Duodenal mucosa (tissue), 2 donors: ENCODE results near the gene GRIK2.

Experiments used
- H3K27ac ChIP-seq: one replicate; pipeline ENCODE4 v1.7.0; 2013; ENCODE audit warnings: low read depth, low read length
- H3K27me3 ChIP-seq, 2 donors: one replicate each; pipeline ENCODE4 v1.7.0; 2013; ENCODE audit warnings: low read length in 2 of 2, control low read depth in 1 of 2; ENCODE audit not compliant: insufficient read depth in 2 of 2, control insufficient read depth in 1 of 2
- H3K36me3 ChIP-seq, 2 donors: one replicate each; pipeline ENCODE4 v1.7.0; 2013; ENCODE audit warnings: low read length in 2 of 2, control low read depth in 1 of 2; ENCODE audit not compliant: insufficient read depth in 2 of 2, control insufficient read depth in 1 of 2
- H3K4me1 ChIP-seq, 2 donors: one replicate each; pipeline ENCODE4 v1.7.0; 2013; ENCODE audit warnings: low read length in 2 of 2, control low read depth in 1 of 2; ENCODE audit not compliant: insufficient read depth in 2 of 2, control insufficient read depth in 1 of 2
- H3K4me3 ChIP-seq, 2 donors: one replicate each; pipeline ENCODE4 v1.7.0; 2013; ENCODE audit warnings: low read length in 2 of 2, low read depth in 1 of 2
- H3K9ac ChIP-seq, 2 donors: one replicate each; pipeline ENCODE4 v1.7.0; 2013; ENCODE audit warnings: low read length in 2 of 2, low read depth in 1 of 2
- H3K9me3 ChIP-seq, 2 donors: one replicate each; pipeline ENCODE4 v1.7.0; 2013; ENCODE audit warnings: low read length in 2 of 2, control low read depth in 1 of 2; ENCODE audit not compliant: control insufficient read depth in 1 of 2

Gene GRIK2

GRCh38 chr6:101450901-101451300 is 57.4 kb downstream of the GRIK2 start:
- no peak overlapping the region for H3K9ac ChIP-seq
- no peaks in the 10 kb centered on the region for H3K4me1 ChIP-seq
- H3K4me3 ChIP-seq: no peak overlapping the region
- no peaks in the 10 kb centered on the region for H3K36me3 ChIP-seq
- no peaks in the 10 kb centered on the region for H3K27me3 ChIP-seq
- no peaks in the 10 kb centered on the region for H3K9me3 ChIP-seq
- H3K27ac ChIP-seq: no peak overlapping the region

DNA sequence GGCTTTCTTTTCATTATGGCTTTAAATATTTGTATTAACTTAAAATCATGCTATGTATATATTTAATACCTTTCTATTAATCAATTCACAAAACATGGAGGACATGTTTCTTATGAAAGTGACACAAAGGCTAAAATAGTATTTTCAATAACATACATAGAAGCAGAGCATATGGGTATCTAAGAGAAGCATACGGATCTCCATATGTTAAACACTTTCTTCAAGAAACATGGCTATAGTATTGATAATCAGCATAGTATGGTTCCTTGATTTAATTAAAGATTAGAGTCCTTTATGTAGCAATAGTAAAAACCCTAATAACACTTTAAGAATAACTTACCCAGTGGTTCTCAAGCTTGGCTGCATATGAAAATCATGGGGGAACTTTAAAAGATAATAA is 58.5 kb downstream of the GRIK2 start:
- Histone ChIP-seq H3K36me3 (no peaks in the 10 kb centered on the region), H3K27me3 (no peaks in the 10 kb centered on the region), H3K9ac (no peak overlapping the region), H3K4me3 (no peak overlapping the region), H3K27ac (no peak overlapping the region), H3K4me1 (no peaks in the 10 kb centered on the region), H3K9me3 (no peaks in the 10 kb centered on the region)

GRCh38 chr6:101453221-101453620 is 59.7 kb downstream of the GRIK2 start:
- Histone ChIP-seq H3K36me3 (no peaks in the 10 kb centered on the region), H3K9ac (no peak overlapping the region), H3K27me3 (no peaks in the 10 kb centered on the region), H3K4me3 (no peak overlapping the region), H3K27ac (no peak overlapping the region), H3K4me1 (no peaks in the 10 kb centered on the region), H3K9me3 (no peaks in the 10 kb centered on the region)

GRCh38 chr6:101454106-101454676 is 60.7 kb downstream of the GRIK2 start:
- H3K4me3 ChIP-seq: no peak overlapping the region
- no peaks in the 10 kb centered on the region for H3K4me1 ChIP-seq
- no peaks in the 10 kb centered on the region for H3K9me3 ChIP-seq
- no peak overlapping the region for H3K9ac ChIP-seq
- no peaks in the 10 kb centered on the region for H3K36me3 ChIP-seq
- H3K27me3 ChIP-seq: no peaks in the 10 kb centered on the region
- no peak overlapping the region for H3K27ac ChIP-seq

DNA sequence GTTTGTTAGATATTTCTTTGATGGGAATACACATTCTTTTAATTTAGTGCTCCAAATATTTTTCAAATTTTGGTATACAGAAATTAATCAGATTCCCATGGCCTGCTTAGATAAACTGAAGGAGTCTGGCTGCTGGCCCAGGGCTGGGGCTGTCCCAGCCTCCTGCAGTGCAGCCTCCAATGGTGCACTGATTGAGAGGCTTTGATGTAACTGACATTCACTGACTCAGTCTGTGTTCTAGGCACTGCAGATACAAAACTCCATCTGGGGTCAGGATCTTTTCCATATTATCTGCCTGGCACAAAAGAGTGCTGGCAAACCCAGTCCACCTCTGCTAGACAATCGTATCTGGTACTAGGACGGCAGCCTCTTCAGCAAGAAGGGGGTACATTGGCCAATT is 64.8 kb downstream of the GRIK2 start:
- H3K4me3 ChIP-seq: no peak overlapping the region
- H3K4me1 ChIP-seq: no peaks in the 10 kb centered on the region
- no peaks in the 10 kb centered on the region for H3K9me3 ChIP-seq
- H3K27me3 ChIP-seq: no peaks in the 10 kb centered on the region
- H3K27ac ChIP-seq: no peak overlapping the region
- no peaks in the 10 kb centered on the region for H3K36me3 ChIP-seq
- no peak overlapping the region for H3K9ac ChIP-seq

- H3K27ac ChIP-seq: no peak overlapping the region
- no peaks in the 10 kb centered on the region for H3K27me3 ChIP-seq
- H3K9ac ChIP-seq: no peak overlapping the region
- no peaks in the 10 kb centered on the region for H3K9me3 ChIP-seq
- H3K36me3 ChIP-seq: no peaks in the 10 kb centered on the region
- no peak overlapping the region for H3K4me3 ChIP-seq
- H3K4me1 ChIP-seq: no peaks in the 10 kb centered on the region
Observed at GRCh38 chr6:101458826-101459225, 65.3 kb downstream of the GRIK2 start.

- Histone ChIP-seq H3K36me3 (no peaks in the 10 kb centered on the region), H3K4me1 (no peaks in the 10 kb centered on the region), H3K27me3 (no peaks in the 10 kb centered on the region), H3K9me3 (no peaks in the 10 kb centered on the region), H3K9ac (no peak overlapping the region), H3K27ac (no peak overlapping the region), H3K4me3 (no peak overlapping the region)
Observed at GRCh38 chr6:101462576-101462975, 69.1 kb downstream of the GRIK2 start.

GRCh38 chr6:101465863-101466262 is 72.4 kb downstream of the GRIK2 start:
- Histone ChIP-seq H3K9me3 (no peaks in the 10 kb centered on the region), H3K27me3 (no peaks in the 10 kb centered on the region), H3K4me1 (no peaks in the 10 kb centered on the region), H3K36me3 (no peaks in the 10 kb centered on the region), H3K4me3 (no peak overlapping the region), H3K9ac (no peak overlapping the region), H3K27ac (no peak overlapping the region)

GRCh38 chr6:101477436-101477835 is 83.9 kb downstream of the GRIK2 start:
- H3K27me3 ChIP-seq: no peaks in the 10 kb centered on the region
- no peaks in the 10 kb centered on the region for H3K36me3 ChIP-seq
- H3K27ac ChIP-seq: no peak overlapping the region
- H3K4me1 ChIP-seq: no peaks in the 10 kb centered on the region
- H3K9me3 ChIP-seq: no peaks in the 10 kb centered on the region
- no peak overlapping the region for H3K4me3 ChIP-seq
- H3K9ac ChIP-seq: no peak overlapping the region

DNA sequence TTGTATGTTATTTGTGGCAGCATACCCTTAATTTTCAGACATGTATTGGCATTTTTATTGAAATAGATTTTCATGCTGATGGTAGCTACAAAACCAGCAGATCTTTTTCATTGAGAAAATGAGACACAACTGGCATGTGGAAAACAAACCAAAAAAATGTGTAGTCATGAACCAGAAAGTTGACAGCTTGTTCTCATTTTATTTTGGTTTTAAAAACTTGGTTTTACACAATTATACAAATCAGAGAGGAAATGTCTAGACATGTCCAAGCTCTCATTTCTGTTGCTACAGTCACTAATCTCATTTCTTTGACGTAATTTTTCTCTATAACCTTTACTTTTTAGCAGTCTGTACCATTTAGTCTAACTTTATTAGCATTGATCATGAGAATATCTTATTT is 85.4 kb downstream of the GRIK2 start:
- no peak overlapping the region for H3K27ac ChIP-seq
- H3K4me3 ChIP-seq: no peak overlapping the region
- no peaks in the 10 kb centered on the region for H3K4me1 ChIP-seq
- no peaks in the 10 kb centered on the region for H3K9me3 ChIP-seq
- no peak overlapping the region for H3K9ac ChIP-seq
- no peaks in the 10 kb centered on the region for H3K36me3 ChIP-seq
- no peaks in the 10 kb centered on the region for H3K27me3 ChIP-seq

GRCh38 chr6:101482606-101483005 is 89.1 kb downstream of the GRIK2 start:
- no peak overlapping the region for H3K9ac ChIP-seq
- H3K4me3 ChIP-seq: no peak overlapping the region
- no peak overlapping the region for H3K27ac ChIP-seq
- no peaks in the 10 kb centered on the region for H3K36me3 ChIP-seq
- H3K9me3 ChIP-seq: no peaks in the 10 kb centered on the region
- H3K27me3 ChIP-seq: no peaks in the 10 kb centered on the region
- no peaks in the 10 kb centered on the region for H3K4me1 ChIP-seq
